Colonic mucosa (tissue), 4 donors: ENCODE measurements around the gene KCNN3. TPM values are rescaled to one million over a fixed set of nuclear protein-coding genes. Genes with fewer than 3 reads are reported as not detected.

Experiments used
- DNase-seq: peaks from one replicate; pipeline ENCODE4 v3.0.0-alpha.2; 2020
- H3K27ac ChIP-seq: fragments of 200-600 bp; one replicate; pipeline ENCODE4 v1.8.0; 2021
- H3K27me3 ChIP-seq: fragments of 200-600 bp; one replicate; pipeline ENCODE4 v1.8.0; 2021
- H3K36me3 ChIP-seq: fragments of 200-600 bp; one replicate; pipeline ENCODE4 v1.8.0; 2021
- H3K4me1 ChIP-seq: fragments of 200-600 bp; one replicate; pipeline ENCODE4 v1.8.0; 2021; ENCODE audit warnings: mild to moderate bottlenecking
- H3K4me3 ChIP-seq: fragments of 200-600 bp; one replicate; pipeline ENCODE4 v1.8.0; 2021
- H3K9ac ChIP-seq, 2 donors: one replicate each; pipeline ENCODE4 v1.7.0; 2013; ENCODE audit warnings: control low read depth in 2 of 2, low read depth in 2 of 2, low read length in 2 of 2
- H3K9me3 ChIP-seq: fragments of 200-600 bp; one replicate; pipeline ENCODE4 v1.8.0; 2021
- CTCF ChIP-seq: fragments of 200-600 bp; IDR thresholded peaks from one replicate; pipeline ENCODE4 v1.8.0; 2022; ENCODE audit warnings: antibody characterized with exemption, mild to moderate bottlenecking
- intact Hi-C: fragments of 100-400 bp; cut with DNase I; formaldehyde crosslinking; loops from one replicate; pipeline ENCODE4 v1.14.1; 2022
- total RNA-seq, 2 donors: library from RNA; stranded (reverse); fragmentation: NEBNext Ultra II Directional in 1 of 2; extraction: Animal tissue kit (Norgen Biotek cat#: 25700) in 1 of 2; gene quantifications; one replicate each; pipeline ENCODE4 v1.2.1, GENCODE V29; 2021
- donor health status: healthy.
- donor health status: DM: no; HTN: no; CAD: no.
- donor health status: DM: no; HTN: no; CAD: no.

The KCNN3 gene
- total RNA-seq, 2 donors from 2014 or later = 0.99 to 2.5 TPM

GRCh38 chr1:154717528-154717924 lies 152.6 kb downstream of the KCNN3 start:
- DNase-seq = no peak
- H3K4me1 ChIP-seq = no peaks in the 10 kb centered on the region
- H3K27ac ChIP-seq = no peak overlapping the region

GRCh38 chr1:154716614-154717527 lies 153.2 kb downstream of the KCNN3 start:
- Histone ChIP-seq H3K9me3 (no peaks in the 10 kb centered on the region), H3K36me3 (no peaks in the 10 kb centered on the region), H3K27me3 (no peaks in the 10 kb centered on the region), H3K4me3 (no peak overlapping the region), H3K4me1 (no peaks in the 10 kb centered on the region), H3K9ac (no peak overlapping the region), H3K27ac (no peak overlapping the region)
- intact Hi-C loops = no loop called here
- TF ChIP-seq CTCF = no peak
- no peak for DNase-seq

More at GRCh38 chr1:154717528-154717924, 152.6 kb downstream of the KCNN3 start:
- Histone ChIP-seq H3K9ac (no peak overlapping the region), H3K4me3 (no peak overlapping the region), H3K27me3 (no peaks in the 10 kb centered on the region), H3K36me3 (no peaks in the 10 kb centered on the region), H3K9me3 (no peaks in the 10 kb centered on the region)
- TF ChIP-seq CTCF = no peak
- intact Hi-C loops = no loop called here

- H3K36me3 ChIP-seq = no peaks in the 10 kb centered on the region
- no peak overlapping the region for H3K4me3 ChIP-seq
- H3K4me1 ChIP-seq = no peaks in the 10 kb centered on the region
- no peaks in the 10 kb centered on the region for H3K9me3 ChIP-seq
- intact Hi-C loops = no loop called here
- no peak for TF ChIP-seq CTCF
- H3K9ac ChIP-seq = no peak overlapping the region
- no peak for DNase-seq
- H3K27me3 ChIP-seq = no peaks in the 10 kb centered on the region
- no peak overlapping the region for H3K27ac ChIP-seq
Observed at GRCh38 chr1:154716011-154716410, 154.1 kb downstream of the KCNN3 start.

GRCh38 chr1:154715385-154715784 lies 154.7 kb downstream of the KCNN3 start:
- DNase-seq = no peak
- no peak for TF ChIP-seq CTCF
- H3K4me3 ChIP-seq = no peak overlapping the region
- H3K36me3 ChIP-seq = no peaks in the 10 kb centered on the region
- H3K27me3 ChIP-seq = no peaks in the 10 kb centered on the region
- H3K4me1 ChIP-seq = no peaks in the 10 kb centered on the region
- intact Hi-C loops = no loop called here
- H3K9ac ChIP-seq = no peak overlapping the region
- no peaks in the 10 kb centered on the region for H3K9me3 ChIP-seq
- H3K27ac ChIP-seq = no peak overlapping the region

GRCh38 chr1:154714638-154715037 lies 155.4 kb downstream of the KCNN3 start:
- Histone ChIP-seq H3K4me3 (no peak overlapping the region), H3K36me3 (no peaks in the 10 kb centered on the region), H3K27me3 (no peaks in the 10 kb centered on the region), H3K4me1 (no peaks in the 10 kb centered on the region), H3K27ac (no peak overlapping the region), H3K9me3 (no peaks in the 10 kb centered on the region), H3K9ac (no peak overlapping the region)
- no peak for TF ChIP-seq CTCF
- intact Hi-C loops = no loop called here
- DNase-seq = no peak
